HUES6 (cell line): Measurements from ENCODE around the gene BBX.

Experiments
- H3K27ac ChIP-seq: 2 replicates; pipeline ENCODE4 v1.7.0; 2013; ENCODE audit warnings: low read depth, mild to moderate bottlenecking, low read length, inconsistent platforms
- H3K27me3 ChIP-seq: 2 replicates; pipeline ENCODE4 v1.6.1; 2013; ENCODE audit warnings: low read length; ENCODE audit not compliant: control insufficient read depth, insufficient read depth
- H3K36me3 ChIP-seq: 2 replicates; pipeline ENCODE4 v1.6.1; 2013; ENCODE audit warnings: low read length; ENCODE audit not compliant: control insufficient read depth, insufficient read depth
- H3K4me1 ChIP-seq: 2 replicates; pipeline ENCODE4 v1.6.1; 2013; ENCODE audit warnings: low read length; ENCODE audit not compliant: control insufficient read depth, insufficient read depth
- H3K4me3 ChIP-seq: 2 replicates; pipeline ENCODE4 v1.5.1; 2013; ENCODE audit warnings: low read depth, low read length
- H3K9ac ChIP-seq: one replicate; pipeline ENCODE4 v1.6.1; 2013; ENCODE audit warnings: mild to moderate bottlenecking, low read length
- H3K9me3 ChIP-seq: 2 replicates; pipeline ENCODE4 v1.6.1; 2013; ENCODE audit warnings: low read depth, low read length; ENCODE audit not compliant: control insufficient read depth, insufficient read depth

Gene BBX

DNA sequence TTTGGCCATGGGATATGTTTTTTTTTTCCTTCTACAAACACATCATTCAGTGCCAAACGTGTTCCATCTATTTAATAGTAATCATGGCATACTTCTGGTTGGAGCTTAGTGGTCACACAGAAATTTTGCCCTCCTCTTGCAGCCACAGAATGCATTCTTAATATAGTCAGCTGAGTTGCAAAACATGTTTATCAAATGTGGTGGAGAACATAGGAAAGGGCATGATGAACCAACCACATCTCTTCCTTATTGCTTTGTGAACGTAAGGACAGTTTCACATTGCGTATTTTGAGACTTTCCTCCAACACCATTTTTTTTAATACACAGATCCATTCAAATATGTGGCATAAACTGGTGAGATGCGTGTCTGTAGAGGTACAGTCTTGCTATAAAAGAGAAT, 106.8 kb downstream of the BBX start:
- H3K27ac ChIP-seq: no peak overlapping the region
- H3K27me3 ChIP-seq: no peaks in the 10 kb centered on the region
- H3K9me3 ChIP-seq: no peaks in the 10 kb centered on the region
- no peak overlapping the region for H3K9ac ChIP-seq
- H3K4me3 ChIP-seq: no peak overlapping the region
- H3K4me1 ChIP-seq: peaks cover 32% of the 10 kb centered on the region
- H3K36me3 ChIP-seq: no peaks in the 10 kb centered on the region

DNA sequence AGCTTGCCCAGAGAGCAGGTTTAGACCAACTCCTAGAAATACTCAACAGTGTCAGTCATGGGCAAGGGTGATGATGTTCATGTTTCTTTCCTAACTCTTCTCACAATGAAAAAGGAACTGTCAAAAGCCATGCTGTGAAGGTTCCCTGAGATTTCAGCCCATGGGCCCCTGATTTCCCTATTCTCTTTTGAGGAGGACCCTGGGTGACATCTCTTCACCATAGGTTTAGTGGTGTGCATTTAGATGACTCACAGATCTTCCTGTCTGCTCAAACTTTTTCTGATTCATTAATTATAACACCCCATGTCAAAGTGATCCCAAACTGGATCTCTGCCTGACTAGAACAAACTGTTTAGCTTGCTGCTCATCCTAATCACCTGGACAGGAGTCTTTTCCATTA, 108.0 kb downstream of the BBX start:
- H3K9ac ChIP-seq: no peak overlapping the region
- H3K27ac ChIP-seq: no peak overlapping the region
- H3K9me3 ChIP-seq: no peaks in the 10 kb centered on the region
- no peaks in the 10 kb centered on the region for H3K36me3 ChIP-seq
- H3K4me3 ChIP-seq: no peak overlapping the region
- no peaks in the 10 kb centered on the region for H3K27me3 ChIP-seq
- H3K4me1 ChIP-seq: peaks cover 32% of the 10 kb centered on the region

DNA sequence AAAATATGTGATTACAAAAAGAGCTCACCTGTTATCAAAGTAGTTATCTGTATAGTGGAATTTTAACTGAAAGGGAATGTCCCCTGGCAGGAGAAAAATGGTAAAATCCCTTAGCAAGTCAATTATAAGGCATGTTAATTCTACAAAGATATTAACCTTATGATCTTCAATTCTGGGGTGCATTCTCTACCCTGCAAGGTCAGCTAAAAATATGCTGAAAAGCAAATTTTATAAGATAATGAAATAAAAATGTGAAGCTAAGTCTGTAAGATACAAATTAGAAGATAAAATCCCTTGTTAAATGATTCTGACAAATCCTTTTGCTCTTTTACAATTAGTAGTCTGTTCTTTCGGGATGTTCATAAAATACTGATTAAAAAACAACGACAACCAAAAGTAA, 109.8 kb downstream of the BBX start:
- Histone ChIP-seq H3K36me3 (no peaks in the 10 kb centered on the region), H3K27me3 (no peaks in the 10 kb centered on the region), H3K4me1 (peaks cover 32% of the 10 kb centered on the region), H3K9ac (no peak overlapping the region), H3K9me3 (no peaks in the 10 kb centered on the region), H3K4me3 (no peak overlapping the region), H3K27ac (no peak overlapping the region)

DNA sequence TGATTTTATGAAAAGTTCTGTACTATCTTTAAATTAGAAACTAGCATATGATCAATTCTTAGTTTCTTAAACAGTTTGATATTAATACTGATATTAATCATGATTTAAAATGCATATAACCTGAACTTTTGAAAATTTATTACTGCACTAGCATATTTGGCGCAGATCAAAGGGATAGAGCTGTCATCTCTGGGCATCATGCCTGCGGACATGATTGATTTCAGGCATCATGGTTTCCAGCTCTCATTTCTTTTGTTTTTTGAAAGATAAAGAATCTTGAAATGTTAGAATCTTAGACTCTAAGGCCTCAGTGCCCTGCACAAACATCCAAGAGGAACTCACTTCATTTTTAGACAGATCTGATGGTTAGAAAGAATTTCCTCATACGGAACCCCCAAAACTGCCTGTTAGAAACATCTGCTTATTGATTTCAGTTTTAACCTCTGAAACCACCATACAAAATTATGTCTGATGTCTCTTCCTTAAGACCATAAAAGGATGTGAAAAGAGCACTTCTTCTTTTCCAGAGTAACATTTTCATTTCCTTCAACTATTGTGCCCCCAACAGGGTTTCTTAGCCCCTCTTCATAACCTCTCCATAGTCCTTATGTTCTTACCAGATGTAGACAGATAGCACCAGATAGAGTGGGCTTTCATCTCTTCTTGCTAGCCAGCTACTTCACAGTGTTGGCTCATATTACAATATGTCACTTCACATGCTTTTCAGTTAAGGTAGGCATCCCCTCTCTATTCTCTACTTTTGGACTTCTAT, 110.8 kb downstream of the BBX start:
- no peak overlapping the region for H3K4me3 ChIP-seq
- no peak overlapping the region for H3K9ac ChIP-seq
- H3K36me3 ChIP-seq: no peaks in the 10 kb centered on the region
- no peaks in the 10 kb centered on the region for H3K9me3 ChIP-seq
- H3K27me3 ChIP-seq: no peaks in the 10 kb centered on the region
- H3K4me1 ChIP-seq: peaks cover 31% of the 10 kb centered on the region
- H3K27ac ChIP-seq: no peak overlapping the region

DNA sequence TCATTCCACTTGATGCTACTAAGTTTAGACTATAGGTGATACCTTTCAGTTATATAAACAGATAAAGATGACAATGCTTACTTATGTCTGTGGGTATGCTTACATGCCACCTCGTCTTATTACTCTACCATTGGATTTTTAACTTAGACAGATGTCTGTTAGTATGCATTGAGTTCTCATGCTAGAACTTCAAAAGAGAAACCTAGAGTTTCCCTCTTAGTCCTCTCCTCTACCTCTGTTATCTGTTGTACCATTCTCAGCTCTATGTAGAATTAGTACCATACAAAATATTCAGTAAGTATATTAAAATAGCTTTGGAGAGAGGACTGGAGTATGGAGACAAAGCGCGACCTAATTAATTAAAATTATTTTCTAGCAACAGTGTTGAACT, 111.3 kb downstream of the BBX start:
- Histone ChIP-seq H3K4me3 (no peak overlapping the region), H3K27ac (no peak overlapping the region), H3K36me3 (no peaks in the 10 kb centered on the region), H3K4me1 (peaks cover 25% of the 10 kb centered on the region), H3K9ac (no peak overlapping the region), H3K9me3 (no peaks in the 10 kb centered on the region), H3K27me3 (no peaks in the 10 kb centered on the region)

DNA sequence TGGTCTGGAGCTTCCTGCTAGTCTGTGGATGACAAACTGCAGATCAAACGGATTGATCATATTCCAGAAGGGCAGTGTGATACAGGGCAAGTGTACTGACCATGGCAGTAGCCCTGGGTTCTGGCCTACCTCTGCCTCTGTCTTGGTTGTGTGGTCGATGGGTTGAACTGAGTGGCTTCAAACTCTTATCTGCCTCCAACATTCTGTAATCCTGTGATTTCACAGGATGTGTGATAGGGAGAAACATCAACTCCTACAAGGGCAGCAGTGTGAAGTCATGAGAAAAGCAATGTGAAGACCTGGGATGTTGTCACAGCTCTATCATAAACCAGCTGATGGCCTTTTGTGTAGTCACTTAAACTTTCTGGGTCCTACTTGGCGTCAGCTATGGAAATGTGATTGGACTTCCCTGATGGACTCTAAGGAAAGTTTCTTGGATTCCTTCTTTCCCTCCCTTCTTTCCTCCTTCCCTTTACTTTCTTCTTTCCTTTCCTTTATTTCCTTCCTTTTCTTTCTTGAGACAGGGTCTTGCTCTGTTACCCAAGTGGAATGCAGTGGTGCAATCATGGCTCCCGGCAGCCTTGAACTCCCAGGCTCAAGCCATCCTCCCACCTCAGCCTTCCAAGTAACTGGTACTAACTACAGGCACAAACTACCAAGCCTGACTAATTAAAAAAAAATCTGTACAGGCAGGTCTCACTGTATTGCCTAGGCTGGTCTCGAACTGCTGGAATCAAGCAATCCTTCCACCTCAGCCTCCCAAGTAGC, 114.8 kb downstream of the BBX start:
- no peak overlapping the region for H3K4me3 ChIP-seq
- no peaks in the 10 kb centered on the region for H3K9me3 ChIP-seq
- H3K4me1 ChIP-seq: peaks cover 14% of the 10 kb centered on the region; the same call in 1 of the 2 replicates
- H3K27me3 ChIP-seq: no peaks in the 10 kb centered on the region
- H3K27ac ChIP-seq: no peak overlapping the region
- H3K36me3 ChIP-seq: no peaks in the 10 kb centered on the region
- H3K9ac ChIP-seq: no peak overlapping the region

DNA sequence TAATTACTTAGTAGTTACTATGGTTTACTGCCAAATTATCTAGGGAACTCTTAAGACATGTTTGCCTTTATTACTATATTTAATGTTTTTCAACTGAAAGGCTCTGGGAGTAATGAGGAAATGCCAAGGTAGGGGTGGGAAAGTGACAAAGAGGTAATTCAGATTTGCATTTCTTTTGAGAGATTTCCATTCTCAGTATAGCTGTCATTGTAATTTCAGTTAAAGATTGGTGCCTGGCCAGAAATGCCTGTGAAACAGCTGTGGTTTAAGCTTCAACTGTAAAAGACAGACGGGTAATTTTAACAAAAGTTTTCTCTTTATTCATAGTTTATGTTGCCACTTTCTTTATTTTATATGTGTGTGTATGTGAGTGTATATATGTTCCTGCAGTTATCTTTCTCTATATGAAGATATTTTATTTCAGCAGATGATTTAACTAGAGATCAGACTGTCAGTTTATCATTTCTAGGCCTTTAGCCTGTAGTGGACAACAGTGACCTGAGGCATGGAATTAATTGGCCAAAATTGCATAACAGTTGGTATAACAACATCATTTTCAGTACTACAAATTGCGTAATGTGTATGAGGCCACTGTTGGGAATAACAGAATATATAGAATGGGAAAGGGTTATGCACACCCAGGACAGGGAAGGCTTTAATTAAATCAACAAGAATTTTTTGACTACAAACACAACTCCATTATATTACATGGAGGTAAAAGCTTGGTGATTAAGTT, 119.0 kb downstream of the BBX start:
- Histone ChIP-seq H3K4me3 (no peak overlapping the region), H3K4me1 (peaks cover 23% of the 10 kb centered on the region), H3K9me3 (no peaks in the 10 kb centered on the region), H3K27me3 (no peaks in the 10 kb centered on the region), H3K9ac (no peak overlapping the region), H3K27ac (no peak overlapping the region), H3K36me3 (no peaks in the 10 kb centered on the region)

DNA sequence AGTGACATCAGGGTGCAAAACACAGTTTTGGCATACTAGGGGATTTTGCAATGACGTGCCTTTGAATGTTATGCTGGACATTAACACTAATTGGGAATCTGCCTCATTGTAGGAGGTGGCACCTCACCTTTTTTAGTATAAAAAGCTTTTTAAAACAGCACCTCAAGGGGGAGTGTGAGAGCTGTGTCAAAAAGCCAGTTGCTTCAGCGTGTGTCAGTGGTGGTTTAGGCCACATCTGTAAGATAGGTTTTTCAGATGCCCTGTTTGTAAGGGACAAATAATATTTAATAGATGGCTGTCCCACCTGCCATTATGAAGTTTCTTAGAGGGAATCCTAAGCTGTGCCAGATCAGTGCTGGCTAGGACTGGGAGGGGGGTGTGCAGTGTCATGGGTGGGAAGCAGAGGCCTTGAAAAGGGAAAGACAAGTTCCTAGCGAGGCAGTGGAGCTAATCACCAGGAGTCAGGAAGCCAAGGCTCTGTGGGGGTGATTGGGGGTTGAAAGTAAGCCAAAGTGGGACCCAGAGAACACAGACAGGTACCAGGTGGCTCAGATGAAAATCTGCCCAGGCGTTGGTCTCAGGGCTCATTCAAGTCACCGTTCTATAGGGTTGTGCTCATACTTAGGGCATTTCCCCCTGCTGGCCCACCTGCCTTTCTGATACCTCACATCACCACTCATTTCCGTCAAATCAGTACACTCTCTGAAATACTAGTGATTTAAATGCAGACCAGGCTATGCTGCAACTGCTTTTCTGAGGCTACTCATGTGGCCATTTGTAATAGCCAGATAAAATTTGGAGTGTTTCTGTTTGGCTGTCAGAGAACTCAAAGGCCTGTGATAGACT, 120.5 kb downstream of the BBX start:
- Histone ChIP-seq H3K9ac (no peak overlapping the region), H3K4me3 (no peak overlapping the region), H3K27me3 (no peaks in the 10 kb centered on the region), H3K4me1 (peaks cover 23% of the 10 kb centered on the region), H3K27ac (no peak overlapping the region), H3K36me3 (peaks cover 5% of the 10 kb centered on the region), H3K9me3 (no peaks in the 10 kb centered on the region)

DNA sequence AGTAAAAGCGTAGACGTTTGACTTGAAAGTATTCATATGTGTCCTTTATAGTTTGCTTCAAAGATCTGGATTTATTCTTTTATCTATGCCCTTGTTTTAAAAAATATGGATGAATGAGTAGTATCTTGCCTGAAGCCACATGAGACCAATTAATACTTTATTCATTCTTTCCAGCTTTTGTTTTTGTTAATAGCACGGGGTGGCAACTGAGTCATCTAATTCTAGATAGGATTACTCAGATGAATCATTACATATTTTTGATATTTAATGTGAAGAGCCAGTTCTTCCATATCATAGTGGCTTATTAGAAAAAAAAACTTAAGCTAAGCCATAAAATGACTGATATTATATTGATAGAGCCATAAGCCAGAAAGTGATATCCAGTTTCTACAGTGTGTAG, 121.9 kb downstream of the BBX start:
- H3K27ac ChIP-seq: no peak overlapping the region
- no peak overlapping the region for H3K9ac ChIP-seq
- peaks cover 23% of the 10 kb centered on the region for H3K4me1 ChIP-seq
- no peaks in the 10 kb centered on the region for H3K27me3 ChIP-seq
- H3K9me3 ChIP-seq: 0 out of 2 replicates have a peak, but pooled peaks cover 7% of the 10 kb centered on the region
- H3K36me3 ChIP-seq: peaks cover 15% of the 10 kb centered on the region
- H3K4me3 ChIP-seq: no peak overlapping the region

DNA sequence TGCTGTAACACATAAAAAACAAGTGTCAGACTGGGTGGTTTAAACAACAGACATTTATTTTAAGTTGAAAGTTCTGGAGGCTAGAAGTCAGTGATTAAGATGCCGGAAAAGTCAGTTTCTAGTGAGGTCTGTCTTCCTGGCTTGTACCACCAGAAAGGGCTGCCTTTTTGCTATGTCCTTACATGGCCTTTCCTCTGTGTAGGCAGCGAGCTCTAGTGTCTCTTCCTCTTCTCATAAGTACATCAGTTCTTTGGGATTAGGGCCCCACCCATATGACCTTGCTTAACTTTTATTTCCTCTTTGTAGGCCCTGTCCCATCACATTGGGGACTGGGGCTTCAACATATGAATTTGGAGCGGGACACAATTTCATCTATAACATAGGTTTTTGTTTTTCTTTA, 128.0 kb downstream of the BBX start:
- H3K9me3 ChIP-seq: peaks cover 12% of the 10 kb centered on the region; the same call in 1 of the 2 replicates
- no peak overlapping the region for H3K9ac ChIP-seq
- peaks cover 15% of the 10 kb centered on the region for H3K36me3 ChIP-seq

More for the DNA sequence above, 128.0 kb downstream of the BBX start:
- no peaks in the 10 kb centered on the region for H3K4me1 ChIP-seq
- no peak overlapping the region for H3K4me3 ChIP-seq
- H3K27ac ChIP-seq: no peak overlapping the region
- no peaks in the 10 kb centered on the region for H3K27me3 ChIP-seq
